Small intestine (tissue), 7 donors: ENCODE results near the gene WDFY2. TPM values are rescaled to one million over a fixed set of nuclear protein-coding genes. Genes with fewer than 3 reads are reported as not detected.
A peak's percentile ranks its signal among the peaks of the same experiment; 100 is the strongest.

ENCODE experiments used
- DNase-seq, 2 donors: peaks; one replicate each; pipeline versions ENCODE4 v3.0.0 to v3.0.0-alpha.2; 2013
- FAIRE-seq: peaks from 2 replicates; lab custom pipeline; 2012; peaks lifted over from hg19 to GRCh38; lab: Jason Lieb, UNC
- H3K27ac ChIP-seq, 3 donors: one replicate each; pipeline ENCODE4 v1.5.1; 2013; ENCODE audit warnings: low read length in 2 of 3, mild to moderate bottlenecking in 2 of 3, control low read depth in 1 of 3, inconsistent platforms in 1 of 3, low read depth in 1 of 3, moderate library complexity in 1 of 3
- H3K27me3 ChIP-seq, 3 donors: one replicate each; pipeline ENCODE4 v1.6.1; 2013; ENCODE audit warnings: low read length in 3 of 3, inconsistent platforms in 1 of 3; ENCODE audit not compliant: control insufficient read depth in 3 of 3, insufficient read depth in 3 of 3
- H3K36me3 ChIP-seq, 3 donors: one replicate each; pipeline ENCODE4 v1.6.1; 2013; ENCODE audit warnings: low read length in 3 of 3, inconsistent platforms in 1 of 3, low read depth in 1 of 3, mild to moderate bottlenecking in 1 of 3, moderate library complexity in 1 of 3; ENCODE audit not compliant: control insufficient read depth in 3 of 3, insufficient read depth in 2 of 3
- H3K4me1 ChIP-seq, 3 donors: one replicate each; pipeline ENCODE4 v1.6.1; 2013; ENCODE audit warnings: low read length in 2 of 3, inconsistent platforms in 1 of 3, low read depth in 1 of 3, mild to moderate bottlenecking in 1 of 3, moderate library complexity in 1 of 3; ENCODE audit not compliant: control insufficient read depth in 3 of 3, insufficient read depth in 2 of 3
- H3K4me3 ChIP-seq, 3 donors: one replicate each; pipeline ENCODE4 v1.5.1; 2013; ENCODE audit warnings: low read length in 3 of 3, control low read depth in 1 of 3, inconsistent platforms in 1 of 3, low read depth in 1 of 3, mild to moderate bottlenecking in 1 of 3, moderate library complexity in 1 of 3
- H3K9me3 ChIP-seq, 2 donors: one replicate each; pipeline ENCODE4 v1.6.1; 2013; ENCODE audit warnings: low read depth in 1 of 2, low read length in 1 of 2; ENCODE audit not compliant: control insufficient read depth in 2 of 2, insufficient read depth in 1 of 2
- WGBS, 3 donors: extraction: QIAGEN DNeasy Blood & Tissue Kit; methylation state at CpG; one replicate each; pipeline ENCODE4 v1.1.7; 2013; 5-methylcytosine and 5-hydroxymethylcytosine counted together
- polyA plus RNA-seq, 4 donors: library from polyadenylated mRNA; stranded (reverse) in 3 of 4; unstranded in 1 of 4; fragments of 200-250 nt in 3 of 4; fragments of 120-200 nt in 1 of 4; gene quantifications; one replicate each; pipeline versions ENCODE4 v1.2.1 to v1.2.3, GENCODE V29; 2013
- donor health status: healthy with polysubstance abuse.
- donor health status: control.
- donor health status: control.
- donor health status: Bipolar disorder and iron deficiency.
- donor health status: healthy.

The WDFY2 gene
- polyA plus RNA-seq, 4 donors, result 0.81 to 5.4 (median 1.7) TPM

DNA sequence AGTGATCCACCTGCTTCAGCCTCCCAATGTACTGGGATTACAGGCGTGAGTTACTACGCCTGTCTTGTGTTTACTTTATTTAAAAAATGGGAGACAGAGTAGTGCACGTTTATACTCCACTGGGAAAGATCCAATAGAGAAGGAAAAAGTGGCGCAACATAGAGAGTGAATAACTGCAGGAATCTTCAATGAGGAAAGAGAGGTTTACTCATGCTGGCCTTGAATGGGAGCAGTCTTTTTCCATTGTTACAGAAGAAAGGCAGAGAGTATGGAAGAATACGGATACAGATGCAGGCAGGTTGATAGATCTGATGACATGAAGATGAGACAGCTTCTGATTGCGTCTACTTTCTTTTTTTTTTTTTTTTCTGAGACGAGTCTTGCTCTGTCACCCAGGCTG is 4.6 kb upstream of the WDFY2 start:
- peaks cover 2 to 4% (median 4%) of the 10 kb centered on the region in 3 donors for H3K4me1 ChIP-seq
- no peak overlapping the region for H3K27ac ChIP-seq
- DNase-seq, result no peak
- no peaks in the 10 kb centered on the region for H3K9me3 ChIP-seq
- WGBS, 3 donors, result 87 to 92% (median 89%) methylated on average over 7 of the region's 7 CpGs
- no peaks in the 10 kb centered on the region for H3K27me3 ChIP-seq
- H3K36me3 ChIP-seq, result no peaks in the 10 kb centered on the region
- no peak for FAIRE-seq
- no peak overlapping the region for H3K4me3 ChIP-seq

DNA sequence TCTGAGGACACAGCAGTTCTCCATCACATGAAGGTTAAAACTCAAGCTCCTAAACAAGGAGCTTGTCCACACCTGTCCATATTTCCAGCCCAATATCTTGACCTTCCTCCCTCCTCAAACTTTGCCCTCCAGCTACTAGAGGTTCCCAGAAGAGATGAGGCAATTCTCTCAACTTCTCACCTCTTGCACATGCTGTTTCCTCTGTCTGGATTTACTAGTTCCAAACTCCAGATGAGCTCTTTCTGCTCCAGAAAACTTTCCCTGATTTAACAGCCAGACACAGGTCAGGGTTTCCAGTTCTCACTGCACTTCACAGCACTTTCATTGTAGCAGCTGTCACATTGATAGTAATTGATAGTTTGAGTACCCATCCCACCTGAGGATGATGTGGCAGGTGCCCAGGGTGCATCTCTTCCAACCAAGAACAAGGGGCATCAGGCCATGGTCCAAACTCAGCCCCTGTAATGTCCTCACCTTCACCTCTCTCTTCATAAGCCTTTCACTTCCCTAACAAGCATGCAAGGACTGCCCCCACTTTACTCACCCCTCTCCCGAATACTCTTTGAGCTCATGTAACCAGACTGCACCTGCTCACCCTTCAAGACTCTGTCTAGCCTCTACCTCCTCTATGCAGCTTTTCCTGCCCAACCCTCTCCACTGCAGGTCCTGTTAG is 3.0 kb upstream of the WDFY2 start:
- FAIRE-seq, result no peak
- WGBS, 3 donors, result 66 to 78% (median 75%) methylated on average over 1 of the region's 1 CpG

DNA sequence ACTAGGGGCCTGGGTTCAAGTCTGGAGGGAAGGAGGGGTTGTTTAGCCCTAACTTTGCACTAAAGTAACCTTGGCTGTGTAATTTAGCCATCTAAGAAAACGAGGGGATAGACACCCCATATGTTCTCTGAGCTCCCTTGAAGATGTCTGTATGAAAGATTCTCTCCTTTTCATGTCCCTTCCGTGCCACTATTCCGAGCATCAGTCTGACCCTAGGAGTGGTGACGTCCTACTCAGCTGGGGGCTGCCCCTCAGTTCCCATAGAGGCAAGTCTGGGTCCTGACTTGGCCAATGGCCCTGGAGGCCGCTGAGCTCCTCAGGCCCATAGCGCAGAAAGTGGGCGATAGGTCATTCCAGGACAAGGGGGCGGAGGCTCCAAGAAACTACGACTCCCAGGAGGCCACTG is 790 bp upstream of the WDFY2 start:
- Histone ChIP-seq H3K4me1 (peaks cover 2 to 12% (median 6%) of the 10 kb centered on the region in 3 donors), H3K27me3 (no peaks in the 10 kb centered on the region), H3K4me3 (peak overlapping the region in 2 of 3 donors; percentile 38), H3K27ac (peak overlapping the region; percentile 74 to 93 (median 83)), H3K36me3 (no peaks in the 10 kb centered on the region), H3K9me3 (no peaks in the 10 kb centered on the region)
- 23 to 30% (median 24%) methylated on average over 9 of the region's 9 CpGs for WGBS, 3 donors
- no peak for FAIRE-seq
- no peak for DNase-seq

More for the DNA sequence above, 3.0 kb upstream of the WDFY2 start:
- H3K4me1 ChIP-seq, result peaks cover 2 to 12% (median 6%) of the 10 kb centered on the region in 3 donors
- H3K4me3 ChIP-seq, result no peak overlapping the region
- H3K27me3 ChIP-seq, result no peaks in the 10 kb centered on the region
- no peak overlapping the region for H3K27ac ChIP-seq
- no peaks in the 10 kb centered on the region for H3K9me3 ChIP-seq
- DNase-seq, result no peak
- H3K36me3 ChIP-seq, result no peaks in the 10 kb centered on the region

DNA sequence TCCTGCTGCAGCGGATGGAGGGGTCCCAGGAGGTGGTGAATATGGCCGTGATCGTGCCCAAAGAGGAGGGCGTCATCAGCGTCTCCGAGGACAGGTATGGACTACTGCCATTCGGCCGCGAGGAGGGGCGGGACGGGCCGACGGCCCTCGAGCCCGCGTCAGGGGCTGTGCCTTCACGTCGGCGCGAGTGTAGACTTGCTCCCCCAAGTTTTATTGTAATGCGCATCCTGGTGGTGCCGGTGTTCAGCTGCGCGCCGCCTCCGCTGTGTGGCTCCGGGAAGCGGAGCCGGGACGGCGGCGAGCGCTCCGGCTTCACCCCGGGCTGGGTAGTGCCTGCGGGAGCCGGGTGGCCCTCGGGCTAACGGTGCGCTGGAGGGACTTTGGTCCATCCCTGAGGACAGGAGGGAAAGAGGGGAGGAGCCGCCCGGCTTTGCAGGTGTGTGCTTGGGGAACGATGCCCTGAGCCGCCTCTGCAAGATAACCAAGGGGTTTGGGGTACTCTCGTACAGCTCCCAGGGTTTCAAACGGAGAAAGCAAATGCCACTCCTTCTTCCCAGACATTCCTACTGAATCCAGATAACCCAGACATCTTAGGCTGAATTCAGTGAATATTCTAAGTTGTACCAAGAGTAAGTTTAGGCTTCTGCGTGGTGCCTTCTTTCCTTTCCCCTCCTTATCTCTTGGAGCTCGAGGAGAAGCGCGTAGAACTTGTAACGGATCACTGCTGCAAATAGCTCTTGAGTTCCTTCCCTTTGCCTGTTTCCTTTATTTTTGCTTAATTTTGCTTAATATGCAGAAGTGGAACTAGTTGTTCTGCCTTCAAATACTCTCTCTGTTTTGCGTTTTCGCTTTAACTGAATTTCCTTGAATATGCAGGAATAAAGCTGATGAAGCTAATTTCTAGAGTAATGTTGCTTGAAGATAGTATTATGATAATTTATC is 740 bp downstream of the WDFY2 start:
- Histone ChIP-seq H3K27me3 (no peaks in the 10 kb centered on the region), H3K4me3 (peak overlapping the region; percentile 69 to 76 (median 72)), H3K4me1 (peaks cover 2 to 12% (median 6%) of the 10 kb centered on the region in 3 donors), H3K36me3 (no peaks in the 10 kb centered on the region), H3K9me3 (no peaks in the 10 kb centered on the region), H3K27ac (peak overlapping the region; percentile 74 to 93 (median 77))
- peak; percentile 80 to 85 for DNase-seq
- FAIRE-seq, result no peak
- WGBS, 3 donors, result 1 to 2% (median 1%) methylated on average over 34 to 53 of the region's 53 CpGs

DNA sequence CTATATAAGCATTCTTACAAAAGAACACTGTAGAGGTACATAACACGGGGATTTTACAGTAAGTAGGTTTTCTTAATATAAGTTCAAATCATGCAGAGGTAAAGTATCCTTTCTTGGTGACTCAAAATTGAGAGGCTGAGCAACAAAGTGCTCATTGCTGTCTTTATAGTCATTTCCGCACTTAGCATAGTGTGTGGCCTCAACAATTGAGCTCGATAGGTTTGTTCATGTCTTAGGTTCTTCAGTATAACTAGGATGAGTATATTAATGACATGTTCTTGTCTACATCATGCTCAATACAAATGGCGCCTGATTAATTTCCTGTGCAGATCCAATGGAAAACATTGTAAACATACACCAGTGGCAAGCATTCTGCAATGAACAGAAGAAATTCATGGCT is 1.4 kb downstream of the WDFY2 start:
- Histone ChIP-seq H3K27ac (no peak overlapping the region), H3K27me3 (no peaks in the 10 kb centered on the region), H3K9me3 (no peaks in the 10 kb centered on the region), H3K36me3 (no peaks in the 10 kb centered on the region), H3K4me1 (peaks cover 2 to 12% (median 6%) of the 10 kb centered on the region in 3 donors), H3K4me3 (no peak overlapping the region)
- FAIRE-seq, result no peak
- 65 to 73% (median 69%) methylated on average over 4 of the region's 4 CpGs for WGBS, 3 donors
- DNase-seq, result no peak

DNA sequence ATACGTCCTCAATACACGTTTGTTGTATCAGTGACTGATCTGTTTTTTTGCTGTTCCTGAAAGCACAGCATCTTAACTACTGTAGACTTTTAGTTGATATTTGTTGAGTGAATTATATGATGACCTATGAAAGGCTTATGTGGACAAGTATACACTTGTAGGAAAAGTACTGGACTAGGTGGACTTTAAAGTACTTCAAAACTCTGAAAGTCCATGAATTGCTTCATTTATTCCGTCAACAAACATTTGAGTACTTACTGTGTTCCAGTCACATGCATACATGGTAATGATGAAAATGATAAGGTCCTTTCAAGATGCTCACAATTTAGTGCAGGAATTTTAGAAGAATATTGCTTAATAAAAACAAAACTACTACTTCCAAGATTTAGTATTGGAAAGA is 3.1 kb downstream of the WDFY2 start:
- H3K4me3 ChIP-seq, result no peak overlapping the region
- H3K4me1 ChIP-seq, result peaks cover 2 to 12% (median 6%) of the 10 kb centered on the region in 3 donors
- no peaks in the 10 kb centered on the region for H3K27me3 ChIP-seq
- no peaks in the 10 kb centered on the region for H3K9me3 ChIP-seq
- DNase-seq, result no peak
- no peaks in the 10 kb centered on the region for H3K36me3 ChIP-seq
- H3K27ac ChIP-seq, result no peak overlapping the region
- FAIRE-seq, result no peak
- 58 to 78% (median 70%) methylated on average over 3 of the region's 3 CpGs for WGBS, 3 donors

DNA sequence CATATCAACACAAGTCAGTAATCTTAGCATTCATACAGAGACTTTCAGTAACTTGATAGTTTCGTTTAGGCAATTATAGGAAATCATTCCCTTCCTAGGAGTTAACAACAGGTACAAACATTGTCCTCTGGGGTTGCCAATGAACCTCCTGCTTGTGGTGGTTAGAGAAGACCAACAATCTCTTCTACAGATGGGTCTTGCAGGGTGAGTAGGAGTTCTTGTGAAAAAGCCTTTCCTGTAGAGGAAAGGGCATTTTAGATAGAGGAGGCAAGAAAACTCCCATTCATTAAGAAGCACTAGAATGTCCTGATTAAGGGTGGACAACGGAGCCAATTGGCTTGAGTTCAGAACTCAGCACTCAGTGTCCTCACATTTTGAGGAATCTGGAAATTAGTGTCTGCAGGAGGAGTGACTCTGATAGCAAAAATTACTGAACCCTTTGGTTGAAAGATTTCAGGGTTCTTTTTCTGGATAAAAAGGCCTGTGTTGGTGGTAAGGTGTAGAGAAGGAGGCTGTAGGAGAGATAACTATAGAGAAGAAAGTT is 4.2 kb downstream of the WDFY2 start:
- no peak for FAIRE-seq
- WGBS, 3 donors, result 69 to 74% (median 71%) methylated on average over 2 of the region's 2 CpGs
- Histone ChIP-seq H3K27me3 (no peaks in the 10 kb centered on the region), H3K9me3 (no peaks in the 10 kb centered on the region), H3K4me3 (no peak overlapping the region), H3K4me1 (peaks cover 0 to 9% (median 3%) of the 10 kb centered on the region in 3 donors), H3K27ac (no peak overlapping the region), H3K36me3 (no peaks in the 10 kb centered on the region)
- DNase-seq, result no peak

DNA sequence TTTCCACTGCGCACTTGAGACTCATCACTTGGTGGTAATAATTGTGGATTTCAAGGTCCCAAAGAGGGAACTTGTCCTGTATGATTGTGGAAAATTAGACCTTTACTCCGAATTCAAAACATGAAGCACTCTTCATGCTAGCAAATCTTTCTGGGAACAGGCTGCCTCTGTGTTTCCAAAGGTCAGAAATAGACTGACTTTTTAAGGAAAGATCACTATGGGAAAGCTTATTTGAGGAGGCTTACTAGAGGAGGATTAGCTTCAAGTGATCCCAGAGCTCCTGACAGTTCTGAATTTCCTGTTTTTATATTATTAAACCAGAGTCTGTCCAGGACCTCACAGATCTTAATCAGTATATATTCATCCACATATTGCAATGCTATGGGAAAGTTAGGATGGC is 5.5 kb downstream of the WDFY2 start:
- H3K4me1 ChIP-seq, result peaks cover 0 to 8% (median 2%) of the 10 kb centered on the region in 3 donors
- WGBS, 3 donors, result 73 to 92% (median 78%) methylated on average over 2 of the region's 2 CpGs
- H3K27ac ChIP-seq, result no peak overlapping the region

More for the DNA sequence above, 5.5 kb downstream of the WDFY2 start:
- no peak overlapping the region for H3K4me3 ChIP-seq
- H3K9me3 ChIP-seq, result no peaks in the 10 kb centered on the region
- H3K27me3 ChIP-seq, result no peaks in the 10 kb centered on the region
- no peak for FAIRE-seq
- no peaks in the 10 kb centered on the region for H3K36me3 ChIP-seq
- no peak for DNase-seq
